GM23338 (cell line): ENCODE data around the gene SPATS1. TPM values are rescaled to one million over a fixed set of nuclear protein-coding genes. Genes with fewer than 3 reads are reported as not detected.

Source experiments
- ATAC-seq: fragments of 200-7000 bp; cut with Tn5 transposase; 3 replicates; pipeline ENCODE4 v1.9.1; 2020
- DNase-seq: peaks from one replicate; pipeline ENCODE4 v3.0.0-alpha.2; 2015; ENCODE audit warnings: low spot score
- H2AFZ ChIP-seq: fragments of 200-600 bp; sonication (generic); 2 replicates; pipeline ENCODE4 v1.8.0; 2016; ENCODE audit warnings: antibody characterized with exemption, mild to moderate bottlenecking, moderate library complexity
- H3F3A ChIP-seq: fragments of 200-600 bp; sonication (generic); replicated peaks from 2 replicates; pipeline ENCODE4 v1.8.0; 2017; ENCODE audit warnings: antibody characterized with exemption, mixed run types, low read depth
- H3K27ac ChIP-seq: fragments of 200-600 bp; sonication (generic); 2 replicates; pipeline ENCODE4 v1.6.1; 2016; ENCODE audit warnings: low read depth
- H3K27me3 ChIP-seq: fragments of 200-600 bp; sonication (generic); 2 replicates; pipeline ENCODE4 v1.8.0; 2016; ENCODE audit warnings: mild to moderate bottlenecking, mixed run types, moderate library complexity; ENCODE audit not compliant: insufficient read depth
- H3K36me3 ChIP-seq: fragments of 200-600 bp; sonication (generic); 2 replicates; pipeline ENCODE4 v1.8.0; 2016; ENCODE audit warnings: mild to moderate bottlenecking; ENCODE audit not compliant: insufficient read depth
- H3K4me1 ChIP-seq: fragments of 200-600 bp; sonication (generic); 2 replicates; pipeline ENCODE4 v1.8.0; 2016; ENCODE audit warnings: mild to moderate bottlenecking, moderate library complexity; ENCODE audit not compliant: insufficient read depth
- H3K4me2 ChIP-seq: fragments of 200-600 bp; sonication (generic); 2 replicates; pipeline ENCODE4 v1.7.1; 2017; ENCODE audit warnings: mixed run types
- H3K4me3 ChIP-seq: fragments of 200-600 bp; sonication (generic); 2 replicates; pipeline ENCODE4 v1.6.1; 2016; ENCODE audit warnings: mixed run types
- H3K79me2 ChIP-seq: fragments of 200-600 bp; sonication (generic); replicated peaks from 2 replicates; pipeline ENCODE4 v1.8.0; 2017; ENCODE audit warnings: mild to moderate bottlenecking; ENCODE audit not compliant: insufficient read depth
- H3K9me2 ChIP-seq: fragments of 200-600 bp; sonication (generic); 2 replicates; pipeline ENCODE4 v1.8.0; 2017; ENCODE audit not compliant: insufficient read depth
- H4K20me1 ChIP-seq: fragments of 200-600 bp; sonication (generic); replicated peaks from 2 replicates; pipeline ENCODE4 v1.8.0; 2017; ENCODE audit warnings: mild to moderate bottlenecking; ENCODE audit not compliant: insufficient read depth
- H3K27ac Mint-ChIP-seq: 2 replicates; pipeline ENCODE4 v1.8.0; 2020; ENCODE audit warnings: inconsistent platforms, mild to moderate bottlenecking, moderate library complexity, mixed read lengths
- H3K27me3 Mint-ChIP-seq: 3 replicates; pipeline ENCODE4 v1.8.0; 2022; ENCODE audit warnings: low read depth, mild to moderate bottlenecking, moderate library complexity, mixed read lengths, inconsistent platforms; ENCODE audit not compliant: insufficient read depth, poor library complexity
- H3K36me3 Mint-ChIP-seq: 3 replicates; pipeline ENCODE4 v1.8.0; 2021; ENCODE audit warnings: low read depth, mild to moderate bottlenecking, inconsistent platforms, moderate library complexity, mixed read lengths
- H3K4me1 Mint-ChIP-seq: 3 replicates; pipeline ENCODE4 v1.8.0; 2020; ENCODE audit warnings: mild to moderate bottlenecking, inconsistent platforms, mixed read lengths
- H3K4me3 Mint-ChIP-seq: 3 replicates; pipeline ENCODE4 v1.8.0; 2021; ENCODE audit warnings: moderate library complexity, mild to moderate bottlenecking, inconsistent platforms, mixed read lengths
- H3K9me3 Mint-ChIP-seq: 3 replicates; pipeline ENCODE4 v1.8.0; 2020; ENCODE audit warnings: moderate library complexity, mild to moderate bottlenecking, inconsistent platforms, mixed read lengths
- EZH2phosphoT487 ChIP-seq: fragments of 200-600 bp; sonication (generic); IDR thresholded peaks from one replicate; pipeline ENCODE4 v1.8.1; 2018; ENCODE audit warnings: antibody characterized with exemption; ENCODE audit not compliant: unreplicated experiment
- POLR2AphosphoS5 ChIP-seq: IDR thresholded peaks from 2 replicates; pipeline ENCODE4 v1.6.1; 2016; ENCODE audit warnings: antibody characterized with exemption, low read depth
- ZNF462 ChIP-seq: fragments of 250-450 bp; sonication (Bioruptor Pico); IDR thresholded peaks from 2 replicates; pipeline ENCODE4 v1.5.0; 2020; ENCODE audit warnings: mild to moderate bottlenecking, moderate library complexity
- polyA plus RNA-seq: library from polyadenylated mRNA; unstranded; fragments of >200 nt; fragmentation: Nextera tagmentation; extraction: Ambion mirVana; gene quantifications from 2 replicates; pipeline ENCODE4 v1.2.1, GENCODE V29; 2016
- total RNA-seq: library from RNA; depleted of rRNA; stranded (reverse); fragments of >200 nt; shearing (Covaris generic); gene quantifications from 2 replicates; pipeline ENCODE4 v1.2.3, GENCODE V29; 2014

Gene SPATS1
- total and polyA plus RNA-seq, 2 experiments from 2014 or later = not detected

- TF ChIP-seq ZNF462 (CRISPR knock-in tag) (no peak), POLR2AphosphoS5 (no peak)
Measured at GRCh38 chr6:44302856-44303255, 39.6 kb upstream of the SPATS1 start (continued).

- Mint-ChIP-seq H3K4me1 (peaks cover 2% of the 10 kb centered on the region; the same call in 1 of the 3 replicates), H3K27me3 (peaks cover 10% of the 10 kb centered on the region), H3K36me3 (peaks cover 80% of the 10 kb centered on the region), H3K4me3 (no peak overlapping the region), H3K27ac (no peak overlapping the region; the same call in 1 of the 2 replicates), H3K9me3 (no peaks in the 10 kb centered on the region)
- H3K4me3 ChIP-seq = no peak overlapping the region
- H3K79me2 ChIP-seq = no peaks in the 10 kb centered on the region
- peaks cover 11% of the 10 kb centered on the region; the same call in 1 of the 2 replicates for H3K36me3 ChIP-seq
- no peak overlapping the region for H2AFZ ChIP-seq
- 0 out of 2 replicates have a peak, but pooled peaks cover 1% of the 10 kb centered on the region for H3K27me3 ChIP-seq
- H3K9me2 ChIP-seq = no peaks in the 10 kb centered on the region
- TF ChIP-seq EZH2phosphoT487 = no peak
- H3K4me1 ChIP-seq = no peaks in the 10 kb centered on the region
- no peak for DNase-seq
- no peak overlapping the region for H3K27ac ChIP-seq
- no peak for ATAC-seq
- no peak overlapping the region for H3K4me2 ChIP-seq
- no peaks in the 10 kb centered on the region for H4K20me1 ChIP-seq
- peaks cover 5% of the 10 kb centered on the region; the same call in 1 of the 2 replicates for H3F3A ChIP-seq
Measured at GRCh38 chr6:44303842-44304241, 38.6 kb upstream of the SPATS1 start.
